Naive thymus-derived CD8-positive, alpha-beta T cell (primary cell): Measurements from ENCODE around the gene AQP7. TPM values are rescaled to one million over a fixed set of nuclear protein-coding genes. Genes with fewer than 3 reads are reported as not detected.
"Not testable (repeated sequence)": the region's sequence is repeated elsewhere in the genome, so short reads cannot be mapped to it uniquely, and the experiment has no call there.

ENCODE experiments used
- ATAC-seq, 2 donors: fragments of 150-1000 bp; cut with Tn5 transposase in 1 of 2; sonication (Bioruptor Pico), chemical (Tn5 transposase) in 1 of 2; 1 replicate in 1 of 2; 2 replicates in 1 of 2; pipeline ENCODE4 v1.10.0; 2021; ENCODE audit warnings: mild to moderate bottlenecking in 2 of 2, moderate library complexity in 2 of 2
- POLR2A ChIA-PET: fragments of 350-600 bp; sonication (Branson Sonifier 250); formaldehyde crosslinking; loops from one replicate; lab custom pipeline; 2021; ENCODE audit warnings: antibody characterized with exemption; lab: Charles Lee
- DNase-seq, 10 donors: peaks; one replicate each; pipeline versions ENCODE4 v3.0.0 to v3.0.0-alpha.2; 2020 to 2022
- H3K27ac Mint-ChIP-seq, 10 donors: one replicate each; pipeline ENCODE4 v1.8.0; 2020 to 2022; ENCODE audit warnings: mild to moderate bottlenecking in 10 of 10, mixed read lengths in 10 of 10, moderate library complexity in 4 of 10, inconsistent platforms in 1 of 10
- H3K27me3 Mint-ChIP-seq, 5 donors: one replicate each; pipeline ENCODE4 v1.8.0; 2021 to 2022; ENCODE audit warnings: mixed read lengths in 5 of 5
- H3K36me3 Mint-ChIP-seq, 3 donors: one replicate each; pipeline ENCODE4 v1.8.0; 2020 to 2022; ENCODE audit warnings: mixed read lengths in 3 of 3, mild to moderate bottlenecking in 2 of 3, inconsistent platforms in 1 of 3
- H3K4me1 Mint-ChIP-seq, 4 donors: one replicate each; pipeline ENCODE4 v1.8.0; 2021 to 2022; ENCODE audit warnings: mixed read lengths in 4 of 4
- H3K4me3 Mint-ChIP-seq, 10 donors: one replicate each; pipeline ENCODE4 v1.8.0; 2020 to 2022; ENCODE audit warnings: mild to moderate bottlenecking in 10 of 10, mixed read lengths in 10 of 10, moderate library complexity in 6 of 10, inconsistent platforms in 1 of 10
- H3K9me3 Mint-ChIP-seq, 9 donors: one replicate each; pipeline ENCODE4 v1.8.0; 2020 to 2022; ENCODE audit warnings: mixed read lengths in 9 of 9, mild to moderate bottlenecking in 3 of 9, inconsistent platforms in 1 of 9, moderate library complexity in 1 of 9
- polyA plus RNA-seq, 3 donors: library from polyadenylated mRNA; unstranded; fragments of 300-500 nt; fragmentation: Illumina TruSeq; gene quantifications; one replicate each; pipeline ENCODE4 v1.2.3, GENCODE V29; 2021
- total RNA-seq, 8 experiments: library from RNA in 2 of 8; stranded (reverse) in 2 of 8; gene quantifications; one replicate each; pipeline ENCODE4 v1.2.3 and lab custom pipeline; 2021 to 2026

Gene AQP7
- total and polyA plus RNA-seq, 5 experiments from 2014 or later = 0.17 to 0.71 TPM; not detected in 3

DNA sequence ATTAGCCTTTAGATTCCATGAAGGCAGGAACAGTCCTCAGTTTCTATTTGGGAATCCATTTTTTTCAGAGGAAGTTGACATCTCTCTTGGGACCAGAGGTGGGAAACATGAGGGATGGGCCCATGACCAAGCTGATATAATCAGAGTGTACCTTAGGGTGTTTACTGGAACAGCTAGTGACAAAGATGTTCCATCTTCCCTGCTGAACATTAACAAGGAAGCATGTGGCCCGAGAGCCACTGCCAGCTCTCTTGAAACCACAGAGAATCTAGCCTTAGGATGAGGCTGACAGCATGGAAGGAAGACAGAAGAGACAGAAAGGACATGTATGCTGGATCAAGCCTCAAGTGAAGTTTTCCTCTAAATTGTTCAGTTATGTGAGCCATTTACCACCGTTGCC lies 29.1 kb upstream of the AQP7 start:
- no peak for DNase-seq
- peaks cover 0 to 5% (median 4%) of the 10 kb centered on the region in 4 donors for H3K4me1 Mint-ChIP-seq
- H3K27me3 Mint-ChIP-seq = peaks cover 0 to 2% (median 0%) of the 10 kb centered on the region in 5 donors
- ATAC-seq = no peak
- H3K36me3 Mint-ChIP-seq = no peaks in the 10 kb centered on the region
- peak overlapping the region in 3 of 10 donors; percentile 14 to 81 (median 33) for H3K27ac Mint-ChIP-seq
- no peak overlapping the region for H3K4me3 Mint-ChIP-seq
- POLR2A ChIA-PET = interaction anchor here (1.0 kb wide), 1 partner anchor 15 kb away, joined by 4 read pairs; the partner anchor contains the start of gene AQP3
- H3K9me3 Mint-ChIP-seq = no peaks in the 10 kb centered on the region

DNA sequence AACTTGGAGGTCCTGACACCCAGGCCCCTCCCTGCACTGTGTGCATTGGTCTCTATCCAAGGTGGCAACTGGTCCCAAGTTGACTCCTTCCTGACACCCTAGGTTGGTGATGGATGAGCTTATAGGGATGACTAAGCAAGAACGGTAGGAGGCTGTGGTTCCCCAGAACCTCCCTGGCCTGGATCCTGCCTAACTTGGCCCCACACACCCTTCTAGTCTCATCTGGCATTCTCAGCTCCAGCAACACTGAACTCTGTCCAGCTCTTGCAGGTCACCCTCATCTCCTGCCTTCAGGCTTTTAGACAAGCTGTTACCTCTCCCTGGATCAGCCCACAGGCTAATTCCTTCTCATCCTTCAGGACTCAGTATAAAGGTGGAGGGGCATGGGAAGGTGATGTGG lies 28.6 kb upstream of the AQP7 start:
- Mint-ChIP-seq H3K4me3 (no peak overlapping the region), H3K27ac (peak overlapping the region in 1 of 10 donors; percentile 34), H3K4me1 (peaks cover 0 to 6% (median 4%) of the 10 kb centered on the region in 4 donors), H3K36me3 (no peaks in the 10 kb centered on the region), H3K27me3 (peaks cover 0 to 2% (median 0%) of the 10 kb centered on the region in 5 donors), H3K9me3 (no peaks in the 10 kb centered on the region)
- DNase-seq (peak in 1 of 10 donors; percentile 24), ATAC-seq (no peak)
- POLR2A ChIA-PET = interaction anchor here (1.0 kb wide), 1 partner anchor 16 kb away, joined by 4 read pairs; the partner anchor contains the start of gene AQP3

GRCh38 chr9:33429256-33429985 lies 27.1 kb upstream of the AQP7 start:
- peaks cover 0 to 2% (median 0%) of the 10 kb centered on the region in 5 donors for H3K27me3 Mint-ChIP-seq
- peaks cover 0 to 6% (median 4%) of the 10 kb centered on the region in 4 donors for H3K4me1 Mint-ChIP-seq
- ATAC-seq (no peak), DNase-seq (no peak)
- H3K9me3 Mint-ChIP-seq = no peaks in the 10 kb centered on the region
- POLR2A ChIA-PET = interaction anchor here (0.6 to 1.5 kb wide), 3 partner anchors 18 to 64 kb away, joined by 4 to 7 read pairs (median 4); partner anchors contain the start of gene AQP3
- no peaks in the 10 kb centered on the region for H3K36me3 Mint-ChIP-seq
- H3K27ac Mint-ChIP-seq = peak overlapping the region in 3 of 10 donors; percentile 16 to 79 (median 34)
- no peak overlapping the region for H3K4me3 Mint-ChIP-seq

GRCh38 chr9:33426843-33427293 lies 24.5 kb upstream of the AQP7 start:
- H3K4me1 Mint-ChIP-seq = peaks cover 0 to 5% (median 3%) of the 10 kb centered on the region in 4 donors
- no peak for ATAC-seq
- DNase-seq = peak in 2 of 10 donors; percentile 13 to 31
- H3K27ac Mint-ChIP-seq = peak overlapping the region in 4 of 10 donors; percentile 67 to 81 (median 73)
- no peaks in the 10 kb centered on the region for H3K27me3 Mint-ChIP-seq
- no peaks in the 10 kb centered on the region for H3K9me3 Mint-ChIP-seq
- no peaks in the 10 kb centered on the region for H3K36me3 Mint-ChIP-seq
- POLR2A ChIA-PET = interaction anchor here (0.6 kb wide), 2 partner anchors 9 to 52 kb away, joined by 3 to 4 read pairs; no protein-coding TSS in a partner anchor
- no peak overlapping the region for H3K4me3 Mint-ChIP-seq

GRCh38 chr9:33425128-33425533 lies 22.8 kb upstream of the AQP7 start:
- ATAC-seq (no peak), DNase-seq (no peak)
- Mint-ChIP-seq H3K27me3 (no peaks in the 10 kb centered on the region), H3K36me3 (no peaks in the 10 kb centered on the region), H3K4me3 (no peak overlapping the region), H3K4me1 (peaks cover 1 to 5% (median 3%) of the 10 kb centered on the region in 4 donors), H3K27ac (peak overlapping the region in 1 of 10 donors; percentile 60), H3K9me3 (no peaks in the 10 kb centered on the region)
- POLR2A ChIA-PET = no interaction called here

- ATAC-seq, H3K9me3 Mint-ChIP-seq, H3K4me3 Mint-ChIP-seq, POLR2A ChIA-PET, H3K36me3 Mint-ChIP-seq, H3K27ac Mint-ChIP-seq, H3K4me1 Mint-ChIP-seq, DNase-seq, H3K27me3 Mint-ChIP-seq: not testable (repeated sequence)
Measured at GRCh38 chr9:33424492-33424891, 22.1 kb upstream of the AQP7 start.

- H3K27me3 Mint-ChIP-seq, H3K9me3 Mint-ChIP-seq, H3K27ac Mint-ChIP-seq, DNase-seq, H3K4me3 Mint-ChIP-seq, POLR2A ChIA-PET, H3K36me3 Mint-ChIP-seq, ATAC-seq, H3K4me1 Mint-ChIP-seq: not testable (repeated sequence)
Measured at GRCh38 chr9:33424043-33424442, 21.7 kb upstream of the AQP7 start.

DNA sequence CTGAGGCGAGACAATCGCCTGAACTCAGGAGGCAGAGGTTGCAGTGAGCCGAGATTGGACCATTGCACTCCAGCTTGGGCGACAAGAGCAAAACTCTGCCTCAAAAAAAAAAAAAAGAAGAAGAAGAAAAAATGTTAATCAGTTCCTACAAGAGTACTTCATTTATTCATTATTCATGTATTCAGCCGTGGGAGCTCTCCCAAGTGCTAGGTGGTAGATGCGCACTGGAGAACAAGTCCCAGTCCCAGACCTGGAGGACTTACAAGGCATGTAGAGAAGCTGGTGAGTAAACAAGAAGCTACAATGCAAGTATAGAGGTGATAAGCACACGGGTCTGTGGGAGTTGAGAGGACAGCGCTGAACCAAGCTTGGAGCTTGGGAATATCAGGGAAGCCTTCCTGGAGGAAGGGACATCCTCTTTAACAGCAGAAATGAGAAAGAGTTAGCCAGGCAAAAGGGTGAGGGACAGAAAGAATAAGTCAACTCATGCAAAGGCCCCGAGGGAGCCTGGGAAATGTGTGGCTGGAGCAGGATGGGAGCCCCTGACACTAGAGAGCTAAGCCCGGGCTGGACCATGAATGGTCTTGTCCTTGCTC lies 17.4 kb upstream of the AQP7 start:
- Mint-ChIP-seq H3K4me1 (peaks cover 16 to 39% (median 35%) of the 10 kb centered on the region in 4 donors), H3K27me3 (peaks cover 0 to 1% (median 0%) of the 10 kb centered on the region in 5 donors), H3K4me3 (no peak overlapping the region), H3K27ac (peak overlapping the region in 8 of 10 donors; percentile 4 to 81 (median 50)), H3K9me3 (no peaks in the 10 kb centered on the region), H3K36me3 (no peaks in the 10 kb centered on the region)
- POLR2A ChIA-PET = interaction anchor here (1.0 to 1.9 kb wide), 2 partner anchors 27 to 32 kb away, joined by 3 to 5 read pairs; partner anchors contain the start of gene AQP3
- ATAC-seq = no peak
- DNase-seq = no peak

- Mint-ChIP-seq H3K27ac (peak overlapping the region in 8 of 10 donors; percentile 42 to 98 (median 79)), H3K27me3 (peaks cover 0 to 1% (median 0%) of the 10 kb centered on the region in 5 donors), H3K4me3 (peak overlapping the region in 3 of 10 donors; percentile 22 to 61 (median 44)), H3K36me3 (no peaks in the 10 kb centered on the region), H3K9me3 (no peaks in the 10 kb centered on the region), H3K4me1 (peaks cover 19 to 51% (median 45%) of the 10 kb centered on the region in 4 donors)
- ATAC-seq = no peak
- DNase-seq = no peak
- POLR2A ChIA-PET = interaction anchor here (0.9 to 6.1 kb wide), 4 partner anchors 9 to 56 kb away, joined by 3 to 78 read pairs (median 12); partner anchors contain the start of genes AQP3 and NOL6
Measured at GRCh38 chr9:33418090-33418489, 15.7 kb upstream of the AQP7 start.

- Mint-ChIP-seq H3K36me3 (no peaks in the 10 kb centered on the region), H3K27ac (peak overlapping the region; percentile 90 to 98 (median 96)), H3K9me3 (no peaks in the 10 kb centered on the region), H3K27me3 (peaks cover 0 to 1% (median 0%) of the 10 kb centered on the region in 5 donors), H3K4me3 (peak overlapping the region; percentile 32 to 86 (median 78)), H3K4me1 (peaks cover 19 to 51% (median 45%) of the 10 kb centered on the region in 4 donors)
- DNase-seq = peak in 6 of 10 donors; percentile 12 to 70 (median 24)
- POLR2A ChIA-PET = interaction anchor here (1.1 to 6.1 kb wide), 6 partner anchors 29 to 130 kb away, joined by 4 to 78 read pairs (median 26); partner anchors contain the start of genes AQP3 and NOL6
- ATAC-seq = peak in 1 of 2 donors; percentile 18
Measured at GRCh38 chr9:33416996-33417395, 14.6 kb upstream of the AQP7 start.

DNA sequence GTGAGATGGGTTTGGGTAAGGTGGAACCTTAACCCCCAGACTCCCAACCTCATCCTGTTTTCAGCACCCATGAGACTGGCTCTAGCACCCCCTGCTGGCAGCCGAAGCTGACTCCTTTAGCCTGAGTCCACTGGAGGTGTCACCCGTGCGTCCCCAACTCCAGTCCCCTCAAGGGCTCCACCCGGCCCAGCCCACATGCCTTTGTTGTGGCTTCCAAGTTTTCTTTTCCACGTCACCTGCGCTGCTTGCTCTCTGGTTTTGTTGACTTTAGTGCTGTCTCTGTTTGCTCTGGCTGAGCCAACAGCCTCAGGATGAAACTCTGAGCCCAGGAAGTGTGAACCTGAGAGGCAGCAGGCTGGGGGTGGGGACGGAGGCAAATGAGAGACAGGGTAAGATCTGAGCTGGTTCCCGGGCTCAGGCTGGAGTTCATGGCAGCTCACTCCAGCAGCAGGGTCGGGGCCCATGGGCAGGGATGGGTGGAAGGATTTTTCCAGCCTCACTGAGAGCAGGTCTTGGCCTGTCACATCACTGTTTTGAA lies 13.2 kb upstream of the AQP7 start:
- ATAC-seq = peak; percentile 89 to 92
- DNase-seq = peak; percentile 84 to 97 (median 91)
- Mint-ChIP-seq H3K36me3 (no peaks in the 10 kb centered on the region), H3K4me1 (peaks cover 19 to 51% (median 45%) of the 10 kb centered on the region in 4 donors), H3K9me3 (no peaks in the 10 kb centered on the region), H3K27me3 (peaks cover 0 to 1% (median 0%) of the 10 kb centered on the region in 5 donors), H3K27ac (peak overlapping the region; percentile 90 to 99 (median 98)), H3K4me3 (peak overlapping the region; percentile 64 to 90 (median 82))
- POLR2A ChIA-PET = interaction anchor here (1.0 to 6.1 kb wide), 13 partner anchors 11 to 129 kb away, joined by 3 to 78 read pairs (median 10); partner anchors contain the start of genes AQP3, NFX1 and NOL6
